Stimulated activated CD8-positive, alpha-beta memory T cell treated with anti-CD3 and anti-CD28 coated beads, Interleukin-7, amount 100 ng/mL, for 1 hour (primary cell): ENCODE data around the gene CABCOCO1.

ENCODE experiments used
- DNase-seq, 2 donors: peaks; one replicate each; pipeline ENCODE4 v3.0.0-alpha.2; 2020; ENCODE audit warnings: low read depth in 2 of 2

The CABCOCO1 gene

GRCh38 chr10:61662794-61663259 is at the start of gene CABCOCO1:
CABCOCO1 (plus strand) TSS chr10:61662929; CDS start chr10:61662973, 44 bp downstream.
- no peak for DNase-seq

- DNase-seq: no peak
These were observed 49.1 kb upstream of the CABCOCO1 start for GRCh38 chr10:61613665-61614064.

GRCh38 chr10:61616611-61617010 is 46.1 kb upstream of the CABCOCO1 start:
- DNase-seq: no peak

GRCh38 chr10:61617180-61617579 is 45.5 kb upstream of the CABCOCO1 start:
- no peak for DNase-seq

- no peak for DNase-seq
These were observed 45.1 kb upstream of the CABCOCO1 start for GRCh38 chr10:61617586-61617985.

- no peak for DNase-seq
These were observed 44.3 kb upstream of the CABCOCO1 start for GRCh38 chr10:61618388-61618961.

GRCh38 chr10:61620506-61620905 is 42.2 kb upstream of the CABCOCO1 start:
- DNase-seq: no peak

- DNase-seq: no peak
These were observed 41.1 kb upstream of the CABCOCO1 start for GRCh38 chr10:61621605-61622051.

GRCh38 chr10:61623161-61623560 is 39.6 kb upstream of the CABCOCO1 start:
- DNase-seq: no peak

GRCh38 chr10:61626209-61626608 is 36.5 kb upstream of the CABCOCO1 start:
- DNase-seq: no peak

GRCh38 chr10:61627266-61627665 is 35.5 kb upstream of the CABCOCO1 start:
- no peak for DNase-seq

- no peak for DNase-seq
These were observed 34.4 kb upstream of the CABCOCO1 start for GRCh38 chr10:61628151-61628874.

GRCh38 chr10:61628875-61629513 is 33.7 kb upstream of the CABCOCO1 start:
- DNase-seq: no peak

GRCh38 chr10:61629576-61629975 is 33.2 kb upstream of the CABCOCO1 start:
- no peak for DNase-seq

GRCh38 chr10:61632057-61632670 is 30.6 kb upstream of the CABCOCO1 start:
- no peak for DNase-seq

- DNase-seq: no peak
These were observed 29.1 kb upstream of the CABCOCO1 start for GRCh38 chr10:61633665-61634064.

- no peak for DNase-seq
These were observed 28.0 kb upstream of the CABCOCO1 start for GRCh38 chr10:61634746-61635145.

GRCh38 chr10:61635471-61635870 is 27.3 kb upstream of the CABCOCO1 start:
- DNase-seq: no peak

- no peak for DNase-seq
These were observed 26.8 kb upstream of the CABCOCO1 start for GRCh38 chr10:61635932-61636331.

- no peak for DNase-seq
These were observed 22.8 kb upstream of the CABCOCO1 start for GRCh38 chr10:61639952-61640351.

GRCh38 chr10:61640856-61641255 is 21.9 kb upstream of the CABCOCO1 start:
- DNase-seq: no peak

GRCh38 chr10:61642150-61642571 is 20.6 kb upstream of the CABCOCO1 start:
- no peak for DNase-seq
